Measurements from ENCODE around the gene TMPRSS9. TPM values are rescaled to one million over a fixed set of nuclear protein-coding genes. Genes with fewer than 3 reads are reported as not detected.

TMPRSS9 gene
- polyA plus RNA-seq, 1 donor (not counting 4 experiments of a cell fraction or from before 2014, with no cell fraction given), result not detected

DNA sequence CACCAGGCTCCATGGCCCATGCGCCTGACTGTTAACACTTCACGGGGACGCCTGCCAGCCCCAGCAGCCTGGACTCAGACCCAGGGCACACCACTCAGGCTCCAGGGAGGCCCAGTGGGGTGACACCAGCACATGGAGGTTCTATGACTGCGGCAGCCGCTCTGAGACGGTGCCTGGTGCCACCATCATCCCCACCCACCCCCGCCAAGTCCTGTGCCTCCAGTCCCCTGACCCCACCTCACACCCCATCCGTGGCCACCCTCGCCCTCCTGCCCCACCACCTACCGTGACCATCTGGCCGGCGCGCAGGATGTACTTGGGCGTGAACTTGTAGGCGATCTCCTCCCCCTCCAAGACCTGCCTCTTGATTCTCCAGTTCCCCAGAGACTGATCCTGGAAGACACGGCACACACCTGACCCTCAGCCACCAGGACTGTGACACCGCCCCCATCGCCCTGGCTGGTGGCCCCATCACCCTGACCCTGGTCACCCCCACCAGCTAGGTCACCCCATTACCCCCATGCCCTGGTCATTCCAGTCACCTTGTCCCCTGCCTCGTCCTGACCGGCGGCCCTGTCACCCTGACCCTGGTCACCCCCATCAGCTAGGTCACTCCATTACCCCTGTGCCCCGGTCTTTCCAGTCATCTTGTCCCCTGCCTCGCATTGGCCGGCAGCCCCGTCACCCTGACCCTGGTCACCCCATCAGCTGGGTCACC is 72.2 kb downstream of the TMPRSS9 start:
- no peak for TF ChIP-seq EZH2 (IDR thresholded peaks at IDR 0.05; ENCODE audit: low read length)
- TF ChIP-seq, protein P1, sequence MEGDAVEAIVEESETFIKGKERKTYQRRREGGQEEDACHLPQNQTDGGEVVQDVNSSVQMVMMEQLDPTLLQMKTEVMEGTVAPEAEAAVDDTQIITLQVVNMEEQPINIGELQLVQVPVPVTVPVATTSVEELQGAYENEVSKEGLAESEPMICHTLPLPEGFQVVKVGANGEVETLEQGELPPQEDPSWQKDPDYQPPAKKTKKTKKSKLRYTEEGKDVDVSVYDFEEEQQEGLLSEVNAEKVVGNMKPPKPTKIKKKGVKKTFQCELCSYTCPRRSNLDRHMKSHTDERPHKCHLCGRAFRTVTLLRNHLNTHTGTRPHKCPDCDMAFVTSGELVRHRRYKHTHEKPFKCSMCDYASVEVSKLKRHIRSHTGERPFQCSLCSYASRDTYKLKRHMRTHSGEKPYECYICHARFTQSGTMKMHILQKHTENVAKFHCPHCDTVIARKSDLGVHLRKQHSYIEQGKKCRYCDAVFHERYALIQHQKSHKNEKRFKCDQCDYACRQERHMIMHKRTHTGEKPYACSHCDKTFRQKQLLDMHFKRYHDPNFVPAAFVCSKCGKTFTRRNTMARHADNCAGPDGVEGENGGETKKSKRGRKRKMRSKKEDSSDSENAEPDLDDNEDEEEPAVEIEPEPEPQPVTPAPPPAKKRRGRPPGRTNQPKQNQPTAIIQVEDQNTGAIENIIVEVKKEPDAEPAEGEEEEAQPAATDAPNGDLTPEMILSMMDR (optimal IDR thresholded peaks at IDR 0.05 in 1 of 3, IDR thresholded peaks at IDR 0.05 in 1 of 3, conservative IDR thresholded peaks at IDR 0.05 in 1 of 3; ENCODE audit: extremely low read depth in 1 of 3, insufficient read depth in 2 of 3, low read length in 3 of 3), result no peak
- Histone ChIP-seq H2AFZ (ENCODE audit: control insufficient read depth, low read length) (no peak overlapping the region), H3K9ac (ENCODE audit: control insufficient read depth, extremely low read depth, insufficient read depth, low read length) (no peak overlapping the region), H3K36me3 (ENCODE audit: control insufficient read depth in 2 of 2, extremely low read depth in 1 of 2, insufficient read depth in 2 of 2, low read length in 2 of 2) (peaks cover 5 to 15% of the 10 kb centered on the region in 2 experiments), H3K79me2 (ENCODE audit: control insufficient read depth, insufficient read depth, low read length) (peaks cover under 1% of the 10 kb centered on the region), H3K4me2 (ENCODE audit: control insufficient read depth, extremely low read depth, insufficient read depth, low read depth, low read length) (no peak overlapping the region), H3K4me3 (ENCODE audit: control insufficient read depth in 2 of 3, extremely low read depth in 1 of 3, insufficient read depth in 2 of 3, low read depth in 1 of 3, low read length in 3 of 3) (no peak overlapping the region), H3K9me3 (ENCODE audit: control insufficient read depth, low read depth, low read length) (no peaks in the 10 kb centered on the region), H4K20me1 (ENCODE audit: control insufficient read depth, extremely low read depth, insufficient read depth, low read length) (no peaks in the 10 kb centered on the region), H3K4me1 (ENCODE audit: control insufficient read depth, extremely low read depth, insufficient read depth, low read length) (peaks cover 11% of the 10 kb centered on the region), H3K27ac (ENCODE audit: control insufficient read depth, insufficient read depth, low read length) (no peak overlapping the region), H3K9me1 (ENCODE audit: control insufficient read depth, extremely low read depth, insufficient read depth, low read length) (no peaks in the 10 kb centered on the region), H3K27me3 (ENCODE audit: control insufficient read depth, extremely low read depth, insufficient read depth, low read length) (no peaks in the 10 kb centered on the region)
- dilution Hi-C loops (cut with MboI; ENCODE audit: extremely low pct_ligation_motif_present, low sequenced_read_pairs), result no loop called here
- FAIRE-seq, result no peak
- DNase-seq (ENCODE audit: low read depth, low spot score), result no peak

DNA sequence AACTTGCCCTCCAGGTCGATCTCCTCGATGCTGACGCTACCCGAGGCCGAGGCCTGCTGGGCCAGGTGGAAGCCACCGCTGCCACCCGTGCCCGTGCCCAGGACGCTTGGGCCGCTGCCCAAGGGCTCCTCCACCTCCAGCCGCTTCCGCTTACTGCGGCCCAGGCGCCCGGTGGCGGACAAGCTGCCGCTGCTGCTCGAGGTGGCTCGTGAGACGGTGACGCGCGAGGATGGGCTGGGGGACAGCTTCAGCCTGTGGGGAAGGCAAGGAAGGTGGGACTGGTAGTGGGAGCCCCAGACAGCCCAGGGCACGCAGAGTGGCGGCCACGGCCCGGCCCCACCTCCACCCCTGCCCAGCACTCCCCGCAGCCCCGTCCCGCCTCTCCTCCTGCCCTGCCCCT is 73.8 kb downstream of the TMPRSS9 start:
- no peak for FAIRE-seq
- H3K4me2 ChIP-seq (ENCODE audit: control insufficient read depth, extremely low read depth, insufficient read depth, low read depth, low read length), result no peak overlapping the region
- no peaks in the 10 kb centered on the region for H3K27me3 ChIP-seq (ENCODE audit: control insufficient read depth, extremely low read depth, insufficient read depth, low read length)
- H3K79me2 ChIP-seq (ENCODE audit: control insufficient read depth, insufficient read depth, low read length), result peaks cover 9% of the 10 kb centered on the region
- no peaks in the 10 kb centered on the region for H4K20me1 ChIP-seq (ENCODE audit: control insufficient read depth, extremely low read depth, insufficient read depth, low read length)
- H2AFZ ChIP-seq (ENCODE audit: control insufficient read depth, low read length), result no peak overlapping the region
- DNase-seq (ENCODE audit: low read depth, low spot score), result no peak
- dilution Hi-C loops (cut with MboI; ENCODE audit: extremely low pct_ligation_motif_present, low sequenced_read_pairs), result no loop called here
- peaks cover 1% of the 10 kb centered on the region for H3K4me1 ChIP-seq (ENCODE audit: control insufficient read depth, extremely low read depth, insufficient read depth, low read length)
- no peak overlapping the region for H3K4me3 ChIP-seq (ENCODE audit: control insufficient read depth in 2 of 3, extremely low read depth in 1 of 3, insufficient read depth in 2 of 3, low read depth in 1 of 3, low read length in 3 of 3)
- H3K36me3 ChIP-seq (ENCODE audit: control insufficient read depth in 2 of 2, extremely low read depth in 1 of 2, insufficient read depth in 2 of 2, low read length in 2 of 2), result peaks cover 17 to 21% of the 10 kb centered on the region in 2 experiments
- H3K27ac ChIP-seq (ENCODE audit: control insufficient read depth, insufficient read depth, low read length), result no peak overlapping the region
- H3K9me3 ChIP-seq (ENCODE audit: control insufficient read depth, low read depth, low read length), result no peaks in the 10 kb centered on the region
- TF ChIP-seq EZH2 (IDR thresholded peaks at IDR 0.05; ENCODE audit: low read length), result no peak
- TF ChIP-seq, protein P1 (optimal IDR thresholded peaks at IDR 0.05 in 1 of 3, IDR thresholded peaks at IDR 0.05 in 1 of 3, conservative IDR thresholded peaks at IDR 0.05 in 1 of 3; ENCODE audit: extremely low read depth in 1 of 3, insufficient read depth in 2 of 3, low read length in 3 of 3), result no peak
- no peaks in the 10 kb centered on the region for H3K9me1 ChIP-seq (ENCODE audit: control insufficient read depth, extremely low read depth, insufficient read depth, low read length)
- H3K9ac ChIP-seq (ENCODE audit: control insufficient read depth, extremely low read depth, insufficient read depth, low read length), result no peak overlapping the region
